HG03045 (cell line): Measurements from ENCODE around the gene CFAP58.

Experiments used
- ATAC-seq: cut with Tn5 transposase; IDR thresholded peaks from one replicate; pipeline ENCODE4 v1.9.1; 2021; ENCODE audit warnings: mild to moderate bottlenecking, moderate library complexity; ENCODE audit not compliant: unreplicated experiment

The CFAP58 gene

GRCh38 chr10:104359811-104360210 lies 6.2 kb downstream of the CFAP58 start:
- ATAC-seq = no peak

GRCh38 chr10:104367904-104368303 lies 14.3 kb downstream of the CFAP58 start:
- ATAC-seq = no peak

- no peak for ATAC-seq
These were observed 14.7 kb downstream of the CFAP58 start for GRCh38 chr10:104368381-104368780.

GRCh38 chr10:104371753-104372152 lies 18.1 kb downstream of the CFAP58 start:
- ATAC-seq = no peak

GRCh38 chr10:104374591-104374990 lies 21.0 kb downstream of the CFAP58 start:
- no peak for ATAC-seq

GRCh38 chr10:104376784-104377300 lies 23.2 kb downstream of the CFAP58 start:
- ATAC-seq = no peak

GRCh38 chr10:104380336-104380735 lies 26.7 kb downstream of the CFAP58 start:
- no peak for ATAC-seq

- ATAC-seq = no peak
These were observed 33.7 kb downstream of the CFAP58 start for GRCh38 chr10:104387130-104387888.

- no peak for ATAC-seq
These were observed 35.2 kb downstream of the CFAP58 start for GRCh38 chr10:104388830-104389229.

- no peak for ATAC-seq
These were observed 37.7 kb downstream of the CFAP58 start for GRCh38 chr10:104391150-104391968.

- ATAC-seq = no peak
These were observed 38.3 kb downstream of the CFAP58 start for GRCh38 chr10:104391969-104392296.

- ATAC-seq = no peak
These were observed 39.8 kb downstream of the CFAP58 start for GRCh38 chr10:104393387-104393786.

- ATAC-seq = no peak
These were observed 42.9 kb downstream of the CFAP58 start for GRCh38 chr10:104396581-104396980.

GRCh38 chr10:104403636-104404035 lies 50.0 kb downstream of the CFAP58 start:
- no peak for ATAC-seq

GRCh38 chr10:104406715-104407650 lies 53.4 kb downstream of the CFAP58 start:
- no peak for ATAC-seq

GRCh38 chr10:104413528-104413927 lies 59.9 kb downstream of the CFAP58 start:
- ATAC-seq = no peak

- no peak for ATAC-seq
These were observed 62.0 kb downstream of the CFAP58 start for GRCh38 chr10:104415526-104416165.

GRCh38 chr10:104416851-104417250 lies 63.2 kb downstream of the CFAP58 start:
- ATAC-seq = no peak

GRCh38 chr10:104417637-104418292 lies 64.1 kb downstream of the CFAP58 start:
- ATAC-seq = no peak

- ATAC-seq = peak; percentile 81
These were observed 71.1 kb downstream of the CFAP58 start for GRCh38 chr10:104424719-104425118.
